Measurements from ENCODE around the gene TRPT1.
A peak's percentile ranks its signal among the peaks of the same experiment; 100 is the strongest.

GRCh38 chr11:64252003-64252872 is 26.3 kb upstream of the TRPT1 start:
- TF ChIP-seq CTCF (IDR thresholded peaks at IDR 0.05) (peak in 5 of 6 experiments; percentile 29 to 50 (median 36)), POLR2A (IDR thresholded peaks at IDR 0.05) (peak; percentile 65 to 67)
